GM23248 (cell line): ENCODE results near the gene ZSCAN4. TPM values are rescaled to one million over a fixed set of nuclear protein-coding genes. Genes with fewer than 3 reads are reported as not detected.

Source experiments
- DNase-seq: peaks from one replicate; pipeline ENCODE4 v3.0.0-alpha.2; 2015
- H2AFZ ChIP-seq: fragments of 200-600 bp; sonication (generic); 2 replicates; pipeline ENCODE4 v1.6.1; 2016; ENCODE audit warnings: antibody characterized with exemption
- H3F3A ChIP-seq: fragments of 200-600 bp; sonication (generic); 2 replicates; pipeline ENCODE4 v1.6.1; 2016; ENCODE audit warnings: mild to moderate bottlenecking, antibody characterized with exemption, mixed run types; ENCODE audit not compliant: insufficient read depth
- H3K27ac ChIP-seq: fragments of 200-600 bp; sonication (generic); 2 replicates; pipeline ENCODE4 v1.5.1; 2016; ENCODE audit warnings: mild to moderate bottlenecking
- H3K27me3 ChIP-seq: fragments of 200-600 bp; sonication (generic); replicated peaks from 2 replicates; pipeline ENCODE4 v1.6.1; 2016; ENCODE audit warnings: mild to moderate bottlenecking; ENCODE audit not compliant: insufficient read depth
- H3K36me3 ChIP-seq: fragments of 200-600 bp; sonication (generic); 2 replicates; pipeline ENCODE4 v1.6.1; 2016; ENCODE audit warnings: low read depth, mild to moderate bottlenecking
- H3K4me1 ChIP-seq: fragments of 200-600 bp; sonication (generic); 2 replicates; pipeline ENCODE4 v1.6.1; 2016; ENCODE audit warnings: mild to moderate bottlenecking; ENCODE audit not compliant: insufficient read depth
- H3K4me2 ChIP-seq: fragments of 200-600 bp; sonication (generic); one replicate; pipeline ENCODE4 v1.6.1; 2016; ENCODE audit warnings: mild to moderate bottlenecking; ENCODE audit not compliant: unreplicated experiment
- H3K4me3 ChIP-seq: fragments of 200-600 bp; sonication (generic); 2 replicates; pipeline ENCODE4 v1.5.1; 2016; ENCODE audit warnings: mild to moderate bottlenecking
- H3K79me2 ChIP-seq: fragments of 200-600 bp; sonication (generic); 2 replicates; pipeline ENCODE4 v1.6.1; 2016; ENCODE audit warnings: mild to moderate bottlenecking; ENCODE audit not compliant: insufficient read depth
- H3K9ac ChIP-seq: fragments of 200-600 bp; sonication (generic); 2 replicates; pipeline ENCODE4 v1.6.1; 2016; ENCODE audit warnings: mild to moderate bottlenecking
- H3K9me2 ChIP-seq: fragments of 200-600 bp; sonication (generic); 2 replicates; pipeline ENCODE4 v1.6.1; 2016; ENCODE audit warnings: mixed run types, mild to moderate bottlenecking, moderate library complexity; ENCODE audit not compliant: insufficient read depth
- H3K9me3 ChIP-seq: fragments of 200-600 bp; sonication (generic); one replicate; pipeline ENCODE4 v1.6.1; 2017; ENCODE audit warnings: low read depth
- H4K20me1 ChIP-seq: fragments of 200-600 bp; sonication (generic); 2 replicates; pipeline ENCODE4 v1.6.0; 2016; ENCODE audit not compliant: insufficient read depth
- EZH2 ChIP-seq: fragments of 200-600 bp; sonication (generic); IDR thresholded peaks from 2 replicates; pipeline ENCODE4 v1.6.1; 2018; ENCODE audit warnings: antibody characterized with exemption, mild to moderate bottlenecking; ENCODE audit not compliant: insufficient read depth, poor library complexity, severe bottlenecking
- EZH2phosphoT487 ChIP-seq: fragments of 200-600 bp; sonication (generic); IDR thresholded peaks from 2 replicates; pipeline ENCODE4 v1.6.1; 2018; ENCODE audit warnings: antibody characterized with exemption, moderate library complexity, mild to moderate bottlenecking, low read depth; ENCODE audit not compliant: insufficient read depth
- WGBS, 2 experiments: methylation state at CpG; one replicate each; pipeline ENCODE4 v1.1.6; 2015 to 2017; ENCODE audit warnings: low lambda C conversion rate in 2 of 2, low coverage in 1 of 2; ENCODE audit errors: missing lambda C conversion rate in 2 of 2; 5-methylcytosine and 5-hydroxymethylcytosine counted together
- in situ Hi-C: fragments of 300-500 bp; cut with MboI; formaldehyde crosslinking; loops from 2 replicates; pipeline ENCODE4 v1.15.0; 2020
- polyA plus RNA-seq: library from polyadenylated mRNA; unstranded; fragments of >200 nt; fragmentation: Nextera tagmentation; extraction: Ambion mirVana; gene quantifications from 2 replicates; pipeline ENCODE4 v1.2.1, GENCODE V29; 2016
- total RNA-seq: library from RNA; depleted of rRNA; stranded (reverse); fragments of >200 nt; shearing (Covaris generic); gene quantifications from 2 replicates; pipeline ENCODE4 v1.2.3, GENCODE V29; 2014

Gene ZSCAN4
- total and polyA plus RNA-seq, 2 experiments from 2014 or later, result not detected

DNA sequence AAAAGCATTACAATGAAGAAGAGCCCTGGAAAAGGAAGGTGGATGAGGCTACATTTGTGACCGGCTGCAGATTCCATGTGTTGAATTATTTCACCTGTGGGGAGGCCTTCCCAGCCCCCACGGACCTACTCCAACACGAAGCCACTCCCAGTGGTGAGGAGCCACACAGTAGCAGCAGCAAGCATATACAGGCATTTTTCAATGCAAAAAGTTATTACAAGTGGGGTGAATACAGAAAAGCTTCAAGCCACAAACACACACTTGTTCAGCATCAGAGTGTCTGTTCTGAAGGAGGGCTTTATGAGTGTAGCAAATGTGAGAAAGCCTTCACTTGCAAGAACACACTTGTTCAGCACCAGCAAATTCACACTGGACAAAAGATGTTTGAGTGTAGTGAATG is 18.0 kb downstream of the ZSCAN4 start:
- H3K4me2 ChIP-seq, result no peak overlapping the region
- no peak overlapping the region for H3K9ac ChIP-seq
- H3K27me3 ChIP-seq, result no peaks in the 10 kb centered on the region
- 92 to 94% methylated on average over 3 of the region's 3 CpGs for WGBS, 2 experiments
- no peak overlapping the region for H3K27ac ChIP-seq
- H4K20me1 ChIP-seq, result no peaks in the 10 kb centered on the region
- TF ChIP-seq EZH2, result no peak
- no peak for TF ChIP-seq EZH2phosphoT487
- H3K79me2 ChIP-seq, result peaks cover 99% of the 10 kb centered on the region
- in situ Hi-C loops, result no loop called here
- H3K9me3 ChIP-seq, result no peaks in the 10 kb centered on the region
- H3F3A ChIP-seq, result no peaks in the 10 kb centered on the region
- H3K4me3 ChIP-seq, result no peak overlapping the region
- peaks cover 38% of the 10 kb centered on the region for H3K36me3 ChIP-seq
- no peak overlapping the region for H2AFZ ChIP-seq
- H3K9me2 ChIP-seq, result no peaks in the 10 kb centered on the region
- no peak for DNase-seq
- peaks cover 10% of the 10 kb centered on the region; the same call in 1 of the 2 replicates for H3K4me1 ChIP-seq

DNA sequence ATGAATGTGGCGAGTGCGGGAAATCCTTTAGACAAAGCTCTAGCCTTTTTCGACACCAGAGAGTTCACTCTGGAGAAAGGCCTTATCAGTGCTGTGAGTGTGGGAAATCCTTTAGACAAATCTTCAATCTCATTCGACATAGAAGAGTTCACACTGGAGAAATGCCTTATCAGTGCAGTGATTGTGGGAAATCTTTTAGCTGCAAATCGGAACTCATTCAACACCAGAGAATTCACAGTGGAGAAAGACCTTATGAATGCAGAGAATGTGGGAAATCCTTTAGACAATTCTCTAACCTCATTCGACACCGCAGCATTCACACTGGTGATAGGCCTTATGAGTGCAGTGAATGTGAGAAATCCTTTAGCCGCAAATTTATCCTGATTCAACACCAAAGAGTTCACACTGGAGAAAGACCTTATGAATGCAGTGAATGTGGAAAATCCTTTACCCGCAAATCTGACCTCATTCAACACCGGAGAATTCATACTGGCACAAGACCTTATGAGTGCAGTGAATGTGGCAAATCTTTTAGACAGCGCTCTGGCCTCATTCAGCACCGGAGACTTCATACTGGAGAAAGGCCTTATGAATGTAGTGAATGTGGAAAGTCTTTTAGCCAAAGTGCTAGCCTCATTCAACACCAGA is 18.8 kb downstream of the ZSCAN4 start:
- Histone ChIP-seq H3K4me2 (no peak overlapping the region), H3K36me3 (peaks cover 38% of the 10 kb centered on the region), H4K20me1 (no peaks in the 10 kb centered on the region), H3K27me3 (no peaks in the 10 kb centered on the region), H3K9ac (no peak overlapping the region), H3K9me3 (no peaks in the 10 kb centered on the region), H2AFZ (no peak overlapping the region), H3K4me1 (peaks cover 10% of the 10 kb centered on the region; the same call in 1 of the 2 replicates), H3K4me3 (no peak overlapping the region; the same call in 1 of the 2 replicates), H3F3A (no peaks in the 10 kb centered on the region), H3K79me2 (peaks cover 100% of the 10 kb centered on the region), H3K9me2 (no peaks in the 10 kb centered on the region), H3K27ac (no peak overlapping the region)
- in situ Hi-C loops, result no loop called here
- no peak for DNase-seq
- TF ChIP-seq EZH2, result no peak
- TF ChIP-seq EZH2phosphoT487, result no peak
- WGBS, 2 experiments, result 98 to 99% methylated on average over 12 of the region's 12 CpGs

DNA sequence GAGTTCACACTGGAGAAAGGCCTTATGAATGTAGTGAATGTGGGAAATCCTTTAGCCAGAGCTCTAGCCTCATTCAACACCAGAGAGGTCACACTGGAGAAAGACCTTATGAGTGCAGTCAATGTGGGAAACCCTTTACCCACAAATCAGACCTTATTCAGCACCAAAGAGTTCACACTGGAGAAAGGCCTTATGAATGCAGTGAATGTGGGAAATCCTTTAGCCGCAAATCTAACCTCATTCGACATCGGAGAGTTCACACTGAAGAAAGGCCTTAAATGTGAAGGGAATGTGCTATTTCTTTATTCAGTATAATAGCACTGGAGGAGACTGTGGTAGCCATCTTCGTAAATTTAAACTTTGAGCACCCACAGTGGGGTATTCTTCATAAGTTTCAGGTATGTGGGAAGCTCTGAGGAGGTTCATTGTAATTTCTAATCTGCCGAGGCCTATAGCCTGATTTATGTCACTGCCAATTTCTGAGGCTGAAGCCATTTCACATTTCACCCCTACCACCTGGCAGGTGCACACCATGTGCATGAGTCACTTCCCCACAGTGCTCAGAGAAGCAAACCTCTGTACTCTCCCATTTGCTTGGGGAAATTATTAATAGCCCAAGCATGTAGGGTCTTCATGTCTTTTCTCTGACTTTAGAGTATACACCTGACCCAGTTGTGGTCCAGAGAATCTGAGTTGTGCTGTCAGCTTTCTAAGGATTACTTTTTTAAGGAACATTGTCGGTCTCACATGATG is 19.5 kb downstream of the ZSCAN4 start:
- Histone ChIP-seq H3K4me2 (no peak overlapping the region), H3F3A (no peaks in the 10 kb centered on the region), H4K20me1 (no peaks in the 10 kb centered on the region), H3K9me3 (no peaks in the 10 kb centered on the region), H3K9ac (no peak overlapping the region), H3K4me3 (no peak overlapping the region), H2AFZ (no peak overlapping the region), H3K27ac (no peak overlapping the region), H3K79me2 (peaks cover 100% of the 10 kb centered on the region), H3K4me1 (peaks cover 4% of the 10 kb centered on the region; the same call in 1 of the 2 replicates), H3K36me3 (peaks cover 38% of the 10 kb centered on the region), H3K27me3 (no peaks in the 10 kb centered on the region), H3K9me2 (no peaks in the 10 kb centered on the region)
- TF ChIP-seq EZH2 (no peak), EZH2phosphoT487 (no peak)
- in situ Hi-C loops, result no loop called here
- DNase-seq, result no peak
- 96% methylated on average over 6 of the region's 6 CpGs for WGBS, 2 experiments

DNA sequence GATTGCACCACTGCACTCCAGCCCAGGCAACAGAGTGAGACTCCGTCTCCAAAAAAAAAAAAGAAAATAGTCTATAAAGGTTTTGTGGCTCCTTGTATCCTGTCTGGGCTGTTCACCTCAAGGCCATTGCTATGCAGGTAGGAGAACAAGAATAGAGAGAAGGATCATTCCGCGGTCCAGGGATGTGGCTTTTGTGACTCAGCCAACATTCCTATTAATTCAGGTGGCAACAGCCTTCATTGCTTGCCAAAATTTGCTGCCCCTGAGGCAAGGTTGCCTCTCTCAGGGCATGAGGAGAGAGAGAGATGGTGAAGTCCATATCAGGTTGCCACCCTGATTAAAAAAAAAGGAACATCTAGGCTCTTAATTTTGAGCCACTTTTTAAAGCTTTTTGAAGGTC is 21.0 kb downstream of the ZSCAN4 start:
- no peak for DNase-seq
- Histone ChIP-seq H3K27ac (no peak overlapping the region), H3K4me2 (no peak overlapping the region), H3F3A (no peaks in the 10 kb centered on the region; the same call in 1 of the 2 replicates), H3K9me3 (no peaks in the 10 kb centered on the region), H3K36me3 (peaks cover 38% of the 10 kb centered on the region), H3K4me3 (no peak overlapping the region), H3K79me2 (peaks cover 99% of the 10 kb centered on the region), H3K9me2 (no peaks in the 10 kb centered on the region), H3K27me3 (no peaks in the 10 kb centered on the region), H3K9ac (no peak overlapping the region), H3K4me1 (no peaks in the 10 kb centered on the region), H2AFZ (no peak overlapping the region), H4K20me1 (no peaks in the 10 kb centered on the region)
- no peak for TF ChIP-seq EZH2
- no peak for TF ChIP-seq EZH2phosphoT487
- in situ Hi-C loops, result no loop called here
- WGBS, 2 experiments, result 97 to 100% methylated on average over 3 of the region's 3 CpGs
